ENCODE measurements around the gene GUCA1C. TPM values are rescaled to one million over a fixed set of nuclear protein-coding genes. Genes with fewer than 3 reads are reported as not detected.

Gene GUCA1C
- total RNA-seq, 1 experiment from 2014 or later = not detected

DNA sequence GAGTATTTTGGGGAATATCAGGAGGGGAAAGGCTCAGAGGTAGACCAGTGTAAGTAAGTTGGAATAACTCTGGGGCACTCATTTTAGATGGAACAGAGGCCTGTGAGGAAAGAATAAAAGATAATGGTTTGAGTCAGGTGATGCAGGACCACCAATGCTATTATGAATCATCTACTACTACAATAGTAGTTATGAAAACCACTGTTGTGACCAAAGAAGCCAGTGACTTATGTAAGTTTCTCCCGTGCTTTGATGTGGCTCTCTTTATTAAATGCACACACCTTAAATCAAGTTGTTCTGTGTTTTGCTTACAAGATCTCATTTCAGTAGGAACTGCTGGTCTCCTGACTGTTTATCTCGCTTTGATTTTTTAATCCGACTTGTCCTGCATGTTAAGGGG, 13.1 kb upstream of the GUCA1C start:
- no peak overlapping the region for H3K4me3 Mint-ChIP-seq (ENCODE audit: unreplicated experiment)
- BruUV-seq (replicated peaks) = no TSS peak
- H3K9me3 Mint-ChIP-seq (ENCODE audit: unreplicated experiment) = no peaks in the 10 kb centered on the region
- intact Hi-C loops (cut with micrococcal nuclease) = no loop called here
- TF ChIP-seq, protein P1, sequence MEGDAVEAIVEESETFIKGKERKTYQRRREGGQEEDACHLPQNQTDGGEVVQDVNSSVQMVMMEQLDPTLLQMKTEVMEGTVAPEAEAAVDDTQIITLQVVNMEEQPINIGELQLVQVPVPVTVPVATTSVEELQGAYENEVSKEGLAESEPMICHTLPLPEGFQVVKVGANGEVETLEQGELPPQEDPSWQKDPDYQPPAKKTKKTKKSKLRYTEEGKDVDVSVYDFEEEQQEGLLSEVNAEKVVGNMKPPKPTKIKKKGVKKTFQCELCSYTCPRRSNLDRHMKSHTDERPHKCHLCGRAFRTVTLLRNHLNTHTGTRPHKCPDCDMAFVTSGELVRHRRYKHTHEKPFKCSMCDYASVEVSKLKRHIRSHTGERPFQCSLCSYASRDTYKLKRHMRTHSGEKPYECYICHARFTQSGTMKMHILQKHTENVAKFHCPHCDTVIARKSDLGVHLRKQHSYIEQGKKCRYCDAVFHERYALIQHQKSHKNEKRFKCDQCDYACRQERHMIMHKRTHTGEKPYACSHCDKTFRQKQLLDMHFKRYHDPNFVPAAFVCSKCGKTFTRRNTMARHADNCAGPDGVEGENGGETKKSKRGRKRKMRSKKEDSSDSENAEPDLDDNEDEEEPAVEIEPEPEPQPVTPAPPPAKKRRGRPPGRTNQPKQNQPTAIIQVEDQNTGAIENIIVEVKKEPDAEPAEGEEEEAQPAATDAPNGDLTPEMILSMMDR (IDR thresholded peaks at IDR 0.05; ENCODE audit: unreplicated experiment) = no peak
- H3K27ac Mint-ChIP-seq (ENCODE audit: low read depth, unreplicated experiment) = no peak overlapping the region
- CTCF ChIA-PET = no interaction called here
- no peaks in the 10 kb centered on the region for H3K36me3 Mint-ChIP-seq (ENCODE audit: insufficient read depth, unreplicated experiment)
- H3K4me1 Mint-ChIP-seq (ENCODE audit: insufficient read depth, unreplicated experiment) = no peaks in the 10 kb centered on the region
- no peak for DNase-seq (ENCODE audit: unreplicated experiment)
- no peaks in the 10 kb centered on the region for H3K27me3 Mint-ChIP-seq (ENCODE audit: insufficient read depth, unreplicated experiment)
- POLR2A ChIA-PET = no interaction called here

DNA sequence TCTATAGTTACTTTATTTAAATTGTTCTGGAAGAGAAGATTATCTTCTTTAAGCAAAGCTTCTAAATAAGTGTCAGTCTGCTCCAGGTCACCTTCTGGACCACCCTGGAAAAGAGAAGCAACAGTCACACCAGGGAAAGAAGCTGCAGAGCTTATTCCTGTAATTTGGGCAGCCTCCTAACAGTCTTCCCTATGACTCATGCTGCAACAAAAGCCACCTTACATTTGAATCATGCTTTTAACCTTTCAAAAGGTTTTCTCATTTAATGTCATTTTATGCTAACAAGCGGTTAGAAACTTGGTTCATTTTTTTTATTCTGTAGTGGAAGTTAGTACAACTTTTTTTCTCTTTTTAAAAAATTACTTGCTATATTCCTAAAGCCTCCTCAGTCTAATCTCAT, 5.3 kb upstream of the GUCA1C start:
- Mint-ChIP-seq H3K9me3 (ENCODE audit: unreplicated experiment) (no peaks in the 10 kb centered on the region), H3K27me3 (ENCODE audit: insufficient read depth, unreplicated experiment) (no peaks in the 10 kb centered on the region), H3K36me3 (ENCODE audit: insufficient read depth, unreplicated experiment) (no peaks in the 10 kb centered on the region), H3K4me1 (ENCODE audit: insufficient read depth, unreplicated experiment) (peaks cover 16% of the 10 kb centered on the region), H3K4me3 (ENCODE audit: unreplicated experiment) (no peak overlapping the region), H3K27ac (ENCODE audit: low read depth, unreplicated experiment) (no peak overlapping the region)
- TF ChIP-seq, protein P1 (IDR thresholded peaks at IDR 0.05; ENCODE audit: unreplicated experiment) = no peak
- DNase-seq (ENCODE audit: unreplicated experiment) = peak; percentile 36
- intact Hi-C loops (cut with micrococcal nuclease) = no loop called here
- ChIA-PET CTCF (interaction anchor here (1.1 kb wide), 1 partner anchor 65 kb away, joined by 4 read pairs; no protein-coding TSS in a partner anchor), POLR2A (no interaction called here)
- no TSS peak for BruUV-seq (replicated peaks)

DNA sequence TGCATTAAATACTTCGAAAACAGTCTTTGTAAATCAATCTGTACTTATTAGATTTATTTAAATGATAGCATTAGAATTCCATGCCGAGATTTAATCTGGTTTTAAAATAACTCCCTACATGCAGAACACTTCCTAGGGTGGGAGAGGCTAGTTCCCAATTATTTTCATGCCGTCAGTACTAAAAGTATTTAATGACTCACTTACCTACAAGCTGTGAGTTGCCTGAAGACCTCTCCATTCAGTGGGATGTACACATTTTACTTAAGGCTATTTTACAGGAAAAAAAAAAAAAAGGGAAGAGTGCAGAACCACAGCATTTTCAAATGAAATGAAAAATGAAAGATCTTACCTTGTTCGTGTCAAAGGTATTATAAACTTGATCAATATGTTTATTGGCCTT, 469 bp downstream of the GUCA1C start:
- intact Hi-C loops (cut with micrococcal nuclease) = no loop called here
- ChIA-PET POLR2A (interaction anchor here (0.6 to 1.6 kb wide), 2 partner anchors 10 to 787 kb away, joined by 3 read pairs; no protein-coding TSS in a partner anchor), CTCF (interaction anchor here (1.0 to 1.7 kb wide), 4 partner anchors 17 to 120 kb away, joined by 3 to 4 read pairs (median 4); no protein-coding TSS in a partner anchor)
- H3K9me3 Mint-ChIP-seq (ENCODE audit: unreplicated experiment) = no peaks in the 10 kb centered on the region
- no peaks in the 10 kb centered on the region for H3K36me3 Mint-ChIP-seq (ENCODE audit: insufficient read depth, unreplicated experiment)
- peaks cover 32% of the 10 kb centered on the region for H3K4me1 Mint-ChIP-seq (ENCODE audit: insufficient read depth, unreplicated experiment)
- DNase-seq (ENCODE audit: unreplicated experiment) = peak; percentile 56
- H3K27ac Mint-ChIP-seq (ENCODE audit: low read depth, unreplicated experiment) = peak overlapping the region; percentile 85
- H3K4me3 Mint-ChIP-seq (ENCODE audit: unreplicated experiment) = peak overlapping the region; percentile 43
- TF ChIP-seq, protein P1 (IDR thresholded peaks at IDR 0.05; ENCODE audit: unreplicated experiment) = no peak
- H3K27me3 Mint-ChIP-seq (ENCODE audit: insufficient read depth, unreplicated experiment) = no peaks in the 10 kb centered on the region
- no TSS peak for BruUV-seq (replicated peaks)

DNA sequence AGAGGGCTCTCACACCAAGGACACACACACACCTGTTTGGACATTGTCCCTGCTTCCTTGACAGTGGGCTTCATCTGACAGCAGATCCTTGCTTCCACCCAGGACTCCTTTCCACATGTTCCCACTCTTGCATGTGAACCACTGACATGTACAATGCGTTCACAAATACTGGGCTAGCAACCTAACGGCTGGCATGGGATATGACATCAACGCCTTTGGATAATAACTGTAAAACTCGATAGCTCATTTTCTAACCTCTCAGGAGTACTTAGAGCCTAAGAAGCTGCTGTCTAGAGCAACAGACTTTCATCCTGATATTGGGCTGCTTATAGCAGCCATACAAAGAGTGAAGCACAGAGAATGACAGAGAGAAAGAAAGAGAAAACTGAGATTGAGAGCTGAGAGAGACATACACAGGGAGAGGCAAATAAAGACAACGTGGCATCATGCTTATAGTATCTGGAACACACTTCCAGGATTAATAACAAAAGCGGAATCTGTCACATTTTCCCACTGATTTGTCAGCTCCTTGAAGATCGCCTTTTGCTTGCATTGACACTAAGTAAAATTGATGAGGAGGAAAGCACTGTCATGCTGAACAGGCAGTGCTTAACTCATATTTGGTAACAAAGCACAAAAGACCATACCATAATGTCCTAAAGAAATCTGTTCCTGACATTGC, 1.7 kb downstream of the GUCA1C start:
- TF ChIP-seq, protein P1 (IDR thresholded peaks at IDR 0.05; ENCODE audit: unreplicated experiment) = no peak
- intact Hi-C loops (cut with micrococcal nuclease) = no loop called here
- Mint-ChIP-seq H3K4me3 (ENCODE audit: unreplicated experiment) (no peak overlapping the region), H3K36me3 (ENCODE audit: insufficient read depth, unreplicated experiment) (no peaks in the 10 kb centered on the region), H3K4me1 (ENCODE audit: insufficient read depth, unreplicated experiment) (peaks cover 36% of the 10 kb centered on the region), H3K27me3 (ENCODE audit: insufficient read depth, unreplicated experiment) (no peaks in the 10 kb centered on the region), H3K9me3 (ENCODE audit: unreplicated experiment) (no peaks in the 10 kb centered on the region), H3K27ac (ENCODE audit: low read depth, unreplicated experiment) (no peak overlapping the region)
- ChIA-PET CTCF (interaction anchor here (1.4 kb wide), 1 partner anchor 75 kb away, joined by 3 read pairs; no protein-coding TSS in a partner anchor), POLR2A (interaction anchor here (1.6 kb wide), 1 partner anchor 8 kb away, joined by 3 read pairs; no protein-coding TSS in a partner anchor)
- DNase-seq (ENCODE audit: unreplicated experiment) = no peak
- no TSS peak for BruUV-seq (replicated peaks)
